ENCODE measurements around the gene CHFR.
"Not testable (repeated sequence)": the region's sequence is repeated elsewhere in the genome, so short reads cannot be mapped to it uniquely, and the experiment has no call there.

Gene CHFR

GRCh38 chr12:132836795-132837331, 50.5 kb downstream of the CHFR start:
- Histone ChIP-seq H3K36me3 (ENCODE audit: insufficient read depth) (no peaks in the 10 kb centered on the region), H3K4me2 (no peak overlapping the region), H2AFZ (ENCODE audit: low read depth) (no peak overlapping the region), H3K9ac (no peak overlapping the region), H3K79me2 (ENCODE audit: insufficient read depth, low read depth) (no peaks in the 10 kb centered on the region), H3K4me3 (IDR thresholded peaks at IDR 0.05; ENCODE audit: insufficient read depth, low read depth, low read length) (no peak overlapping the region), H4K20me1 (ENCODE audit: insufficient read depth) (no peaks in the 10 kb centered on the region), H3K27me3 (ENCODE audit: insufficient read depth, low read depth) (no peaks in the 10 kb centered on the region), H3K27ac (no peak overlapping the region), H3K4me1 (ENCODE audit: low read depth, poor library complexity, severe bottlenecking) (no peaks in the 10 kb centered on the region)
- TF ChIP-seq, protein P1, sequence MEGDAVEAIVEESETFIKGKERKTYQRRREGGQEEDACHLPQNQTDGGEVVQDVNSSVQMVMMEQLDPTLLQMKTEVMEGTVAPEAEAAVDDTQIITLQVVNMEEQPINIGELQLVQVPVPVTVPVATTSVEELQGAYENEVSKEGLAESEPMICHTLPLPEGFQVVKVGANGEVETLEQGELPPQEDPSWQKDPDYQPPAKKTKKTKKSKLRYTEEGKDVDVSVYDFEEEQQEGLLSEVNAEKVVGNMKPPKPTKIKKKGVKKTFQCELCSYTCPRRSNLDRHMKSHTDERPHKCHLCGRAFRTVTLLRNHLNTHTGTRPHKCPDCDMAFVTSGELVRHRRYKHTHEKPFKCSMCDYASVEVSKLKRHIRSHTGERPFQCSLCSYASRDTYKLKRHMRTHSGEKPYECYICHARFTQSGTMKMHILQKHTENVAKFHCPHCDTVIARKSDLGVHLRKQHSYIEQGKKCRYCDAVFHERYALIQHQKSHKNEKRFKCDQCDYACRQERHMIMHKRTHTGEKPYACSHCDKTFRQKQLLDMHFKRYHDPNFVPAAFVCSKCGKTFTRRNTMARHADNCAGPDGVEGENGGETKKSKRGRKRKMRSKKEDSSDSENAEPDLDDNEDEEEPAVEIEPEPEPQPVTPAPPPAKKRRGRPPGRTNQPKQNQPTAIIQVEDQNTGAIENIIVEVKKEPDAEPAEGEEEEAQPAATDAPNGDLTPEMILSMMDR (conservative IDR thresholded peaks at IDR 0.05; ENCODE audit: low read depth, low read length) = no peak

DNA sequence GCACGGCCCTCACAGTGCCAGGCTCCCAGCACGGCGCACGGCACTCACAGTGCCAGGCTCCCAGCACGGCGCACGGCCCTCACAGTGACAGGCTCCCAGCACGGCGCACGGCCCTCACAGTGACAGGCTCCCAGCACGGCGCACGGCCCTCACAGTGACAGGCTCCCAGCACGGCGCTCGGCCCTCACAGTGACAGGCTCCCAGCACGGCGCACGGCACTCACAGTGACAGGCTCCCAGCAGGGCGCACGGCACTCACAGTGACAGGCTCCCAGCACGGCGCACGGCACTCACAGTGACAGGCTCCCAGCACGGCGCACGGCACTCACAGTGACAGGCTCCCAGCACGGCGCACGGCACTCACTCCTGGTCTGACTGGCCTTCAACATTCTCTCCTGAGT, 51.2 kb downstream of the CHFR start:
- not testable (repeated sequence) for H3K79me2 ChIP-seq (ENCODE audit: insufficient read depth, low read depth); H3K9ac ChIP-seq; H3K4me3 ChIP-seq (IDR thresholded peaks at IDR 0.05; ENCODE audit: insufficient read depth, low read depth, low read length); H4K20me1 ChIP-seq (ENCODE audit: insufficient read depth); H3K4me1 ChIP-seq (ENCODE audit: low read depth, poor library complexity, severe bottlenecking); H3K36me3 ChIP-seq (ENCODE audit: insufficient read depth); H3K4me2 ChIP-seq; H3K27ac ChIP-seq; H2AFZ ChIP-seq (ENCODE audit: low read depth); H3K27me3 ChIP-seq (ENCODE audit: insufficient read depth, low read depth)

DNA sequence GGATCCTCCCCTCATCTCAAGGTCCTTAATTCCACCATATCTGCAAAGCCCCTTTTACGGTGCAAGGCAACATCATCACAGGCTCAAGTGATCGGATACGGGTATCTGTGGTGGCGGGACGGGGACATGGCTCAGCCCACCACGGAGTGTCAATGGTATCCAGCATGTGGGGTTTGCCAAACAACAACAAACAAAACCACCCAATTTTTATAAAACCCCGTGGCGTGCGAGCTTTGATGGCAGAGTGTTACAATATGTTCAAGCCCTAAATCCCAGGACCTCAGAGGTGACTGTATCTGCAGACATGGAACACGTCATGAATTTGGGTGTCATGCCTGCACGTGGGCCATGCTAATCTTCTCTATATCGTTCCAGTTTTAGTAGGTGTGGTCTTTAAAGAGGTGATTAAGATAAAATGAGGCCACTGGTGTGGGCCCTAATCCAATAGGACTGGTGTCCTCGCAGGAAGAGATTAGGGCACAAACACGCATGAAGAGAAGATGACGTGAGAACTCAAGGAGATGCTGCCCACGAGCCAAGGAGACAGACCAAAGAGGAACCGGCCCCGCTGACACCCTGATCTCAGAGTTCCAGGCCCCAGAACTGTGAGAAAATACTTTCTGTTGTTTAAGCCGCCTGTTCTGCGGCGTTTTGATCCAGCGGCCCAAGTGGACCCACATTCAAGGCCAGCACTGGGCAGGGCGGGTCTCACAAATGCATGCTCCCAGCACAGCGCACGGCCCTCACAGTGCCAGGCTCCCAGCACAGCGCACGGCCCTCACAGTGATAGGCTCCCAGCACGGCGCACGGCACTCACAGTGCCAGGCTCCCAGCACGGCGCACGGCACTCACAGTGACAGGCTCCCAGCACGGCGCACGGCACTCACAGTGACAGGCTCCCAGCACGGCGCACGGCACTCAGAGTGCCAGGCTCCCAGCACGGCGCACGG, 52.1 kb downstream of the CHFR start:
- Histone ChIP-seq H3K4me1 (ENCODE audit: low read depth, poor library complexity, severe bottlenecking) (no peaks in the 10 kb centered on the region), H3K9ac (no peak overlapping the region), H3K27ac (no peak overlapping the region), H3K79me2 (ENCODE audit: insufficient read depth, low read depth) (no peaks in the 10 kb centered on the region), H3K27me3 (ENCODE audit: insufficient read depth, low read depth) (no peaks in the 10 kb centered on the region), H4K20me1 (ENCODE audit: insufficient read depth) (no peaks in the 10 kb centered on the region), H2AFZ (ENCODE audit: low read depth) (no peak overlapping the region), H3K4me2 (no peak overlapping the region), H3K36me3 (ENCODE audit: insufficient read depth) (no peaks in the 10 kb centered on the region), H3K4me3 (IDR thresholded peaks at IDR 0.05; ENCODE audit: insufficient read depth, low read depth, low read length) (no peak overlapping the region)
- TF ChIP-seq, protein P1 (conservative IDR thresholded peaks at IDR 0.05; ENCODE audit: low read depth, low read length) = no peak

GRCh38 chr12:132834181-132834711, 53.2 kb downstream of the CHFR start:
- Histone ChIP-seq H3K27me3 (ENCODE audit: insufficient read depth, low read depth) (no peaks in the 10 kb centered on the region), H3K4me1 (ENCODE audit: low read depth, poor library complexity, severe bottlenecking) (no peaks in the 10 kb centered on the region), H3K79me2 (ENCODE audit: insufficient read depth, low read depth) (no peaks in the 10 kb centered on the region), H2AFZ (ENCODE audit: low read depth) (no peak overlapping the region), H3K4me2 (no peak overlapping the region), H4K20me1 (ENCODE audit: insufficient read depth) (no peaks in the 10 kb centered on the region), H3K9ac (no peak overlapping the region), H3K27ac (no peak overlapping the region), H3K36me3 (ENCODE audit: insufficient read depth) (no peaks in the 10 kb centered on the region), H3K4me3 (IDR thresholded peaks at IDR 0.05; ENCODE audit: insufficient read depth, low read depth, low read length) (no peak overlapping the region)
- TF ChIP-seq, protein P1 (conservative IDR thresholded peaks at IDR 0.05; ENCODE audit: low read depth, low read length) = no peak
